HG02642 (cell line): ENCODE results near the gene VSIG10L2.
"Not testable (repeated sequence)": the region's sequence is repeated elsewhere in the genome, so short reads cannot be mapped to it uniquely, and the experiment has no call there.

ENCODE experiments used
- ATAC-seq: cut with Tn5 transposase; IDR thresholded peaks from one replicate; pipeline ENCODE4 v1.9.1; 2021; ENCODE audit warnings: mild to moderate bottlenecking; ENCODE audit not compliant: unreplicated experiment, poor library complexity

VSIG10L2 gene

DNA sequence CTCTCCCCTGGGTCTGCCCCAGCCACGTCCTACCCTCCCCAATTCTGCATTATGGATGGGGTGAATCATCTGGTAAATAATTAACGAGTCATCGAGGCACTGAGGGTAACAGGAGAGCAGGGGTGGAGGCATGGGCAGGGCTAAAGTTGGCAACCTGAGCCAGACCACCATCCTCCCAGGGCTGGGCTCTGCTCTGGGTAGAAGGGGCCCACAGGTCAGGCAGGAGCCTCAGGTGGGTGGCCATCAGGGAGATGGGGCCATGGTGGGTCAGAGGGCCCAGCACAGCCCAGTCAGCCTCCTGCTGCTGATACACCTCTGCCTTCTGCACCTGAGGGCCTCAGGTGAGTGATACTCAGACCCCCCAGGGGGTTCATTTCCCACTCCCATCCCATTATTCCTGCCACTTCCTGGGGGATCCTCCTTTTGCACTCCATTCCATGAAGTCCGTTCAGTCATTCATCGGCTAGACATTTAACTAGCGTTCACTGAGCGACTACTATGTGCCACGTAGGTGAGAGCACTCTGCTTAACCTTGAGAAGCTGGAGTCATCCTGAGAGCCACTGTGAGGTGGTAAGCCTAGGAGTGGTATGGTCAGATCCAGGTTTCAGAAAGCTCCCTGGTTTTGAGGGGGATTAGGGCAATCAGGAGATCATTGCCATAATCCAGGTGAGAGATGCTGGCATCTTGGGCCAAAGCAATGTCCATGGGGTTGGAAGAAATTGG, at the start of gene VSIG10L2:
Gene VSIG10L2, plus strand, starts transcription at position 248 of the 724 bp plus-strand sequence. Its CDS starts 12 bp downstream, at position 260.
- ATAC-seq, result no peak

DNA sequence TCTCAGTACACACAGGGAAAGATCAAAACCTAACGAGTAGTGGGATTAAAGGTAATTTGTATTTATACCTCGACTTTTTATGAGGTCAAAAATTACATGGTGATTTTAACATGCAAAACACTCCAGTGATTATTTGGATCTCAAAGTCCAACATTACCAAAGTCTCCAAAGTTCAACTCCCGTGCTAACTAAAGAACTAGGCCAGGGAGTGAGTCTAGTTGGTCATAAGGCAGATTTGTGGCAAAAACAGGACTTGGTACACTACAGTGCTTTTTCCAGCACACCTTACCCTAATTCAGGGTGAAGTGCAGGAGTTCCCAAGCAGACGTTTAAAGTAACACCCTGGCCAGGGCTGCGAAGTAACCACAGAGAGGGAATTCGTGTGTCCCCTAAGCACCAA, 44.0 kb upstream of the VSIG10L2 start:
- no peak for ATAC-seq

DNA sequence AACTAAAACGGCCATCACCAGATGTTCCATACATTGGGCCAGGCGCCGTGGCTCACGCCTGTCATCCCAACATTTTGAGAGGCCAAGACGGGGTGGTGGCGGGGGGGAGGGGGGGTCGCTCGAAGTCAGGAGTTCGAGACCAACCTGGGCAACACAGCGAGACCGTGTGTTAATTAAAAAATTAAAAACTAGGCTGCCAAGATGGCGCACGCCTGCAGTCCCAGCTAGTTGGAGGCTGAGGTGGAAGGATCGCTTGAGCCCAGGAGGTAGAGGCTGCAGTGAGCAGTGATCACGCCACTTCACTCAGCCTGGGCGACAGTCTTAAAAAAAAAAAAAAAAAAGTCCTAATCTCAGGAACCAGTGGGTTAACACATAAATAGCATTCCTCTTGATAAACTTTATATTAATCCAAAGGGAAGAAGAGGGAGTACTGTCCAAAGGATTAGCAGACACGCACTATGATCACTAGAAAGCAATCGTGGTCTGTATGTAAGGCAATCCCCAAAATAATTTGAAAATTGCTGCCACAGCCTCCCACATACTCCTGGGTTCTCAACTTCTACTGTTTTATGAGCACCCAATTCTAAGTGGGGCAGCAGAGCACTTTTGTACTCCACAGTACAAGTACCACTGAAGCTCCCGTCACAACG, 43.4 kb upstream of the VSIG10L2 start:
- ATAC-seq, result no peak

DNA sequence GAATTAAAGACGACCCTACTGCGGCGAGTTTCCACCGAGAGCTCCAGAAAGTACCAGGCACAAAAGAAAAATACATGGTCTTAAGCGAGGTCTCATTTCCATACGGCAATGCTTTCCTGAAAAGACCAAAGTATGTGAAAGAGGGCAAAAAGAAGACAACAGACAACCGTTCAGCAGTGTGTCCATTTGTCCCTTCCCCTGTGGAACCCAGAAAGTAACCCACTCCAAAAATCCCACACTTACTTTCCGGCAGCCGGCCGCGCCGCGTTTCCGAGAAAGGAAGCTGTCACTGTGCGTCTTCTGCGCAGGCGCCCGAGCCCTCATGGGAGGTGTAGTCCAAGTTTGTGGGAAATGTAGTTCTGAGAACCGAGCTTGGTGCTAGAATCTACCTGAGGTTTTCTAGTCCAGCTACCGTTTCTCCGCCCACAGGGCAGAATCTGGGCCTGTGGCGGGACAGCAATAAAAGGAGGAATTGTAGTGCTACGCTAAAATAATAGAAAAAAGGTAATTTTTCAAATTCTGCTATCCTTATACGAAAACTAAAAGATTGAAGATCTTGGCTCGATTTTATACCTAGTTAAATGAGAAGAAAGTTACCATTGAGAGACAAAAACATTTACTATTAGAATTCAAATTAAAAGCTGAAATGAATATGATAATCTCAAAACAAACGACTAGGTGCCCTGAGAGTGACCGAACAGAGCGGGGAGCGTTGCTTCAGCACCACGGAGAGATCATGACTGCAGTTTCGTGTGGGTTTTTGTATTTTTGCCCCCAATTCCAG, 42.7 kb upstream of the VSIG10L2 start, which contains the start of gene PUS3:
Gene PUS3, minus strand, starts transcription at position 280 of the 784 bp plus-strand sequence. CDS start 6,922 bp downstream, outside the sequence.
- peak; percentile 98 for ATAC-seq

DNA sequence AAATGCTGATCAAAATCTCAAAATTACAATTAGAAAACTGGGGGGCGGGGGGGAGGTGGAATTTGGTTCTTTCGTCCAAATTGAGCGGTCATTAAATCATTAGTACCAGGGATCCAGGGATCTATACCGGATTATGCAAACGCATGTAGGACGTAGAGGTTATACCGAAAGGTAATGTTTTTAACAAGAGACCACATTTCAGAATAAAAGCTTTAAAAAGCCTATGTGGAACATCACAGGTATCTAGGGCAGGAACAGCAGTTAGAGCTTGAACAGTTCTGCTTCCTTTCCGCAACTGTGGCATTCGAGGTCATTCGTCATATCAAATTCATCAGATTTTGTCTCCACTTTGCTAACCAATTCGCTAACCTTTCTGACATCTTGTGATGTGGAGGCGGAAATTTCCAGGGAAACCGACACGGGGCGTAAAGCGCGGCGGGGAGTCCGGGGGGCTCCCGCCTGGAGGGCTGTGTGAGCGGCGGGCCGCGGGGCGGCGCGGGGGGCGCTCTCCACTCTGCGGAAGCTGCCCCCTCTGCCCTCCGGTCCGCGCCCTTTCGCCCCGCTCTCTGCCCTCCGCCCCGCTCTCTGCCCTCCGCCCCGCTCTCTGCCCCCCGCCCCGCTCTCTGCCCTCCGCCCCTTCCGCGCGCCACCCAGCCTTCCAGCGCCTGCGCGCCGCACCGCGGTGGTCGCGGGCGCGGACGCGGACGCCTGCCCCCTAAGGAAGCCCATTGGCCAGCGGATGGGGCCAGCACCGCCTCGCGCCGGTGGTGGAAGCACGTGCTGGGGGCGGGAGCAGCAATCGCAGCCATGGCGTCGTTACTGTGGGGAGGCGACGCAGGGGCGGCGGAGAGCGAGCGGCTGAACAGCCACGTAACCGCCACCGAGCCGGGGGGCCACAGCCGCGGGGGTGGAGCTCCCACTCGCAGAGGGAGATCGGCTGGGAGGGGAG, 41.9 kb upstream of the VSIG10L2 start, which contains the start of gene DDX25:
Gene DDX25, plus strand, starts transcription at position 798 of the 949 bp plus-strand sequence. Its CDS starts 10 bp downstream, at position 808.
- ATAC-seq, result no peak

DNA sequence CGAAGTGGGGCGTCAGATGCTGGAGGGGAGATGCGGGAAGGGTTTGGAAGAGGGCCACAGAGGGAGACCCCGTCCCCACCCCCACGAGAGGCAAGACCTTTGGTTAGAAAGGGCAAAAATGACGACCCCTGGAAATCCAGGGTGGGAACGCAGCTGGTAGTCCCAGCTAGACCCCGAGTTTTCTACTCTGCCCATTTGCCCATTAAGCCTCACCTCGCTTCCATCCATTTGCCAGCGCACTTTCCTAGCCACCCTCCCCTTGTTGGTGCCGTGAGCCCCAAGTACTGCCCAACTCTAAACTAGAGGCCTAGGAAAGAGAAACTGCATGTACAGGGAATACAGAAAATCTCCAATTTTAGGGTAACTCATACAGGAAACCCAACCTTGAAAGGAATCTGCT, 41.2 kb upstream of the VSIG10L2 start:
- ATAC-seq, result no peak

DNA sequence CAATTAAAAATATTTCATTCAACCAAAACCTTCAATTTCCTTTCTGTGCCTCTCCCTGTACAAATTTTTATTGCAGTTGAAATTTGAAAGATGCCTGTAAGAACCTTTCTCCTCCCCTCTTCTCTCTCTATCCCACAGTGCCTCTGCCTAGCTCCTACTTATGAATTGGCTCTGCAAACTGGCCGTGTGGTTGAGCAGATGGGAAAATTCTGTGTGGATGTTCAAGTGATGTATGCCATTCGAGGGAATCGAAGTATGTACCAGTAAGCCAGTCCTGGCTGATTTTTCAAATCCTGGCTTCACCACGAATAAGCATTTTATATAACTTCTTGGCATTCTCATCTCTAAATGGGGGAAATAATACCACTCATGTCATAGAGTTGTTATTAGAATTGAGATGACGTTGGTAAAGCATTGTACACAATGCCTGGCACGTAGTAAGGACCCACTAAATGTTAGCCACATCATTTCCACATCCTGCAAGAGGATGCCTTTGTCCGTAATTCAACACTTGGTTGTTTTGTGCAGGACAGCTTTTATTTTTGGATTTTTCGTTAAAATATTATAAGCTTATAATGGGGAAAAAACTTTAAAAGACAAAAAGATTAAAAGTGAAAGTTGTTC, 35.5 kb upstream of the VSIG10L2 start:
- ATAC-seq, result no peak

DNA sequence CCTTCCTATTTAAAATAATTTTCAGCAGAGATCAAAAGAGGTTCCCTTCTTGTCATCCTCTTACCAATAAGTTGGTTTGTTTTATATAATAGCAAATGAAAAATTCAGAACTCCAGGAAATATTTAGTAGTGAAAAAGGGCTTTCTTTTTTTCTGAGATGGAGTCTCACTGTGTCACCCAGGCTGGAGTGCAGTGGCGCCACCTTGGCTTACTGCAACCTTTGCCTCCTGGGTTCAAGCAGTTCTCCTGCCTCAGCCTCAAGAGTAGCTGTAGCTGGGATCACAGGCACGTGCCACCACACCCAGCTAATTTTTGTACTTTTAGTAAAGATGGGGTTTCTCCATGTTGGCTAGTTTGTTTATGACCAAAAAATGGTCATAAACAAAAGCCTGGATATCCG, 31.2 kb upstream of the VSIG10L2 start:
- ATAC-seq, result not testable (repeated sequence)

DNA sequence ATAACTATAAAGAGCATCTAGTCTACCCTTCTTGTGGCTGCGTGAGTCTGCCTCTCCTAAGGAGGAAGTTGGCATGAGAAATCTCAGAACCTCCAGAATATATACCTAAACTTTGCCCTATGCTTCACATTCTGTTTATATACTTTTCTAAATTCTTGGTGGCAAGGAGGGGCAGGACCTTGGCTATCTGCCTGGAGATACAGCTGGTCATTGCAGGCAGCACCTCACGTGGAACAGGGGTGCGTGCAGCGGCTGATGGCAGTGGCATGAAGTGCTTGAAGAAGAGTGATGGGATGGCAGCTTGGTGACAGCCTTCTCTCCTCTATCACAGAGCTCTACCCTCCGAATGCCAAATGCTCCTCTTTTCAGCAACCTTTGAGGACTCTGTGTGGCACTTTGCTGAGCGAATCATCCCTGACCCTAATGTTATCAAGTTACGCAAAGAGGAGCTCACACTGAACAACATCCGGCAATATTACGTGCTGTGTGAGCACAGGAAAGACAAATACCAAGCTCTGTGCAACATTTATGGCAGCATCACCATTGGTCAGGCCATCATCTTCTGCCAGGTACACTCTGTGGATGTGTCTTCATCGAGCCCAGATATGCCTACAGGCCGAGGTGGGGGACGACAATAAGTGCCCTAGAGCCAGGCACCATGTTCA, 29.0 kb upstream of the VSIG10L2 start:
- ATAC-seq, result no peak

DNA sequence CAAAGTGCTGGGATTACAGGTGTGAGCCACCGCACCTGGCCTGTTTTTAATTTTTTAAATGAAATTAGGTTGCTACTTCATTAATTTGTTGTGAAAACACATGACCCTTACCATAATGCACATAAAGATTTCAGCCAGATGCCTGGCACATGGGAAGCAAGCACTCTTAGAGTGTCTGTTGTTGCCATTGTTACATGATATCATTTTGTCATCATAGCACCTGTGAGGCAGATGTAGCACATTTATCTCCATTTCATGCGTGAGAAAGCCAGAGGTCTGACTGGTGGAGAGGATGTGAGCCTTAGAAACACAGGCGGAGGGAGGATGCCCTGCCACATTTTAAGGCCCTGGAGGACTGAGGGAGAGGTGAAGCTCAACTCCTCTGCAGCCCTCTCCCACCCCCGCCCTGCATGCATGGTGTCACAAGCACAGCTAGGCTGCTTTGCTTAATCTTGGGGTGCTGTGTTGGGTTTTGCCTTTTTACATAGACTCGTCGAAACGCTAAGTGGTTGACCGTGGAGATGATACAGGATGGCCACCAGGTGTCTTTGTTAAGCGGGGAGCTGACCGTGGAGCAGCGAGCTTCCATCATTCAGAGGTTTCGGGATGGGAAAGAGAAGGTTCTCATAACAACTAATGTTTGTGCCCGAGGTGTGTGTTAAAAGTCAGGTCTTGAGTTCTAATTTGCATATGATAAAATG, 27.6 kb upstream of the VSIG10L2 start:
- no peak for ATAC-seq

DNA sequence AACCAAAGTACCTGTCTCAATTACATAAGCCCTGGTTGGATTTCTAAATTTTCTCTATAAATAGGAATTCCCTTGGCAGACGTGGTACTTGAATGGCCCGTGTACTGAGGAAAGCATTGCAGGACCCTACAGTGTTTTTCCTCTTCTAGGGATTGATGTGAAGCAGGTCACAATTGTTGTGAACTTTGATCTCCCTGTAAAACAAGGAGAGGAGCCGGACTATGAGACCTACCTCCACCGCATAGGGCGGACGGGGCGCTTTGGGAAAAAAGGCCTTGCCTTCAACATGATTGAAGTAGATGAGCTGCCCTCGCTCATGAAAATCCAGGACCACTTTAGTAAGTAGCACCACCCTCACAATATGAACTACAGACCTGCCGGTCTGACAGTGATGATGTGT, 24.8 kb upstream of the VSIG10L2 start:
- ATAC-seq, result no peak

DNA sequence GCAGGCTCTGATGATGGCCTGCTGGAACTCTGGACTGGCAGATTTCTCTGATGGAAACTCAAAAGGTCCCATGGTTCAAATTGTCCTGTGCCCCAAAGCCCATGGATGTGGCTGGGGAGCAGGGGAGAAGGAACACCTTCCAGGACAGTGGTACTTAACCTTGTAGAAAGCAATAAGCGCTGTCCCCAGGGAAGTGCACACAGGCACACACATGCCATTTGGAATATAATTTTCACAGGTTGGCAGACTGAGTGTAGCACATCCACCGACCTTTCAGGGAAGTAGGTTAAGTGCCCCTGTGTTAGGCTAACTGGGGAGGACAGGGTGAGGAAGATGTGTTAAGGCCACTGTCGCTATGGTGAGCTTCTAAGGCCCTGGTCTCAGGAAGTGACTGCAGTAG, 23.7 kb upstream of the VSIG10L2 start:
- ATAC-seq, result no peak

DNA sequence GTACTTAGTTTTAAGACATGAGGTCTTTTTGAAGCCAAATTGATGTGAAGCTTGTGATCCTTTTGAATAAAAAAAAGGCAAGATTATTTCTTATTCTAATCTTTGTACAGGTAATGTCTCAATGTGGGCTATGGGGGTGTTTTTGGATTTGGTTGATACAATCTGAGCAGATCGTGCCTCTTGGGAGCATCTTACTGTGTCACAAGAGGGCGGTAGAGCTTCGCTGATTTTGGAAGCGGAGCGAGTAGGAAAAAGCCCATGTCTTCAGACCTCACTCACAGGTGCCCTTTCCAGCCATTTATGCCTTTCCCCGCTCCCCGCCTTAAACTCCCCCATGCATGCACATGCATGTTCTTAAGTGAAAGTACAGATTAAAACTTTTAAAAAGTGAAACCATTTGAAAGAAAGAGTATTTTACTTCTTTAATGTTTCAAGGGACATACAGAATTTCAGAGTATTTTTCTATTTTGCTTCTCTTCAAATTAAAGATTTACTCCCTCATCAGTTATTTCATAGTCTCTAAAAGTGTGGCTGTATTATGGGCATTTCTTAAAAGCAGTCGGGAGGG, 22.7 kb upstream of the VSIG10L2 start:
- ATAC-seq, result peak; percentile 58

DNA sequence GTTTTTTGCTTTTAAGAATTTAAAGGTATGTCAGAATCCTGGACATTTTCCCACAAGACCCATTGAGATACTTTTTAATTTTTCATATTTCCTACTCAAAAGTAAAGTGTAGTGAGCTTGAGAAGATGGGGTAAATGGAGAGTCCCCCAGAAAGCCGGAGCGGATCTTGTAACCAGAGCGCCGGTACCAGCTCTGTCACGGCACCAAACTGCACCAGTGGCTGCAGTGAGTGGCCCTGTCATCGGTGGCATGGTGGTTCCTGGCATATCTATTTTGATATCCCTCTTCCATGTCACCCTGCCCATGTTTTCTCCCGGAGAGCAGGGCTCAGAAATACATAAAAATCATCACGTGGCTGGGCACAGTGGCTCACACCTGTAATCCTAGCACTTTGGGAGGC, 22.2 kb upstream of the VSIG10L2 start:
- no peak for ATAC-seq

DNA sequence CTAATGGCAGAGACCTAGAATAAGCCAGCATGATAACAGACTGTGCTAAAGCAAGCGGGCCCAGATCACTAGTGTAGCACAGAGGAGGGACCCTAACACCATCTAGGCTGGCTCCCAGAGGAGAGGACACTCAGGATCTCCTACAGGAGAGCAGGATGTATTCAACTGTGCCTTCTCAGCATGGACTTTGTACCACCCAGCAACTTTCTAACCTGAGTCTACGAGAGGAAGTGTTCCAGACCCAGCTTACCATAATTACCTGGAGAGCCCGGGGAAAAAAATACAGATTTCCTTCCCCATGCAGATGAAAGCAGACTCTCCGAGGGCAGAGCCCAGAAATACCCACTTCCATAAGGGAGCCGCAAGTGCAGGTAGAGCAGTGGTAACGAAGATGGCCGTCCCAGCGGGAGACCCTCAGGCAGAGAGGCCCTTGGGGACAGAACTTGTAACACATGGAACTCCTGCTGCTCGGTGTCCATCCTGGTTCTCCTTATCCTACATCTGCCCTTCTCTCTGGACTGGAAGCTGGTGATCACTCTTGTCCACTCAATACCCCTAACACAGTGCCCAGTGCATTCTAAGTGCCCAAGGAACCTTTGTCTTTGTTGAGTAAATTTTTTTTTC, 21.3 kb upstream of the VSIG10L2 start:
- no peak for ATAC-seq

DNA sequence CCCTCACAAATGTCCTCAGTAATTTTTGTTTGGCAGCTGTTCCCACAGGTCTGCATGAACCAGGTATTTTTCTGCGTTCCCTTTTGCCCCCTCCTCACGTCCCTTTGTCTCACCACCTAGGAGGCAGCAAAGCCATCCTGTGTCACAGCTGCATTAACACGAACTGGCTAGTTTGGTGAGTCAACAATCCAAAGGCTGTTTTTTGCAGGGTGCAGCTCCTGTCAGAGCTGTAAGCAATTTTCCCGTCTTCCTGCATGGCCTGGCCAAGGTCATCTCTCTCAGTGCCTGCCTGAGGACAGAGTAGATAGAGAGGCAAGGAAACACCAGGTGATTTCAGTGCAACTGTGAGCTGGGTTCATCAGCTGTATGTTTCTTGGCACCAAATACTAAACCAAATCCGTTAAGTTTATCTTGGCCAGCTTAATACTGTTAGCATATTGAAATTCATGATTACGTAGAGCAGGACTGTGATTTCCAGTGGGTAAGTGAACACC, 20.6 kb upstream of the VSIG10L2 start:
- ATAC-seq, result no peak

DNA sequence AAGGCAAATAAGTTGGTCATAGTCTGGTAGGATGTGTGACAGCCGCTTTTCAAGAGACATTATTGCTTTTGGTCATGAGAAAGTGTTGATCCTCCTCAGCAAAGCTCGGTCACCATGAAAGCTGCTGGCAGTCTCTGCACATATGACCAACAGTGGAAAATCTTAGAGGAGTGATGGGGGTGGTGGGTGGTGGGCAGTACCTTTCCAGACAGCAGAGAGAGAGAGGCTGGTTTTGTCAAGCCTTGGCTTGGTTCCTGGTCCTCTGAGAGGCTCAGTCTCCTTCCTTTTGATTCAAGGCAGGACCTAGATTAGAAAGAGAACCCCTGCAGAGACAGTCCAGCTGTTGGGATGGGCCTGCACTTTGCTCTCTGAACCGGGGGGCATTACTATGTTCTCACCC, 20.0 kb upstream of the VSIG10L2 start:
- no peak for ATAC-seq
